IMR-90 (cell line): Measurements from ENCODE around the gene LNX1. TPM values are rescaled to one million over a fixed set of nuclear protein-coding genes. Genes with fewer than 3 reads are reported as not detected.

Source experiments
- ATAC-seq: fragments of 200-7000 bp; cut with Tn5 transposase; 2 replicates; pipeline ENCODE4 v1.9.1; 2020; ENCODE audit warnings: low read depth, mild to moderate bottlenecking, moderate library complexity
- BruUV-seq: library from RNA; stranded (reverse); fragments of 400-500 nt; replicated peaks from 2 replicates; lab custom pipeline; 2021; lab: Mats Ljungman, UMichigan
- CTCF ChIA-PET: fragments of 300-600 bp; formaldehyde crosslinking; extraction: SDS; loops from one replicate; lab custom pipeline; 2021; ENCODE audit warnings: antibody characterized with exemption; lab: Yijun Ruan, JAX
- POLR2A ChIA-PET: fragments of 300-600 bp; sonication (Branson Sonifier 250); formaldehyde crosslinking; loops from one replicate; lab custom pipeline; 2022; ENCODE audit warnings: antibody characterized with exemption; ENCODE audit not compliant: unreplicated experiment; lab: Charles Lee
- DNase-seq: peaks from one replicate; pipeline ENCODE4 v3.0.0; 2013
- H2AFZ ChIP-seq: replicated peaks from 2 replicates; pipeline ENCODE3; 2013; ENCODE audit warnings: low read length, mild to moderate bottlenecking; ENCODE audit not compliant: poor library complexity
- H2AK5ac ChIP-seq: 2 replicates; pipeline ENCODE4 v1.6.1; 2013; ENCODE audit warnings: low read depth, low read length, inconsistent platforms
- H2AK9ac ChIP-seq: replicated peaks from 2 replicates; pipeline ENCODE3; 2013; ENCODE audit warnings: mild to moderate bottlenecking, low read depth, low read length, moderate library complexity; ENCODE audit not compliant: poor library complexity
- H2BK120ac ChIP-seq: 2 replicates; pipeline ENCODE4 v1.6.1; 2013; ENCODE audit warnings: low read depth, low read length, inconsistent platforms
- H2BK15ac ChIP-seq: 3 replicates; pipeline ENCODE4 v1.6.1; 2013; ENCODE audit warnings: low read depth, low read length, inconsistent platforms
- H2BK20ac ChIP-seq: 2 replicates; pipeline ENCODE4 v1.6.1; 2013; ENCODE audit warnings: low read depth, mild to moderate bottlenecking, inconsistent platforms, low read length, moderate library complexity
- H2BK5ac ChIP-seq: 2 replicates; pipeline ENCODE4 v1.6.1; 2013; ENCODE audit warnings: mild to moderate bottlenecking, low read depth, low read length, inconsistent platforms; ENCODE audit not compliant: poor library complexity, severe bottlenecking
- H3K14ac ChIP-seq: replicated peaks from 2 replicates; pipeline ENCODE4 v1.6.1; 2013; ENCODE audit warnings: low read depth, low read length, inconsistent platforms
- H3K18ac ChIP-seq: 2 replicates; pipeline ENCODE4 v1.6.1; 2013; ENCODE audit warnings: low read depth, low read length, control low read depth
- H3K23ac ChIP-seq: 2 replicates; pipeline ENCODE4 v1.6.1; 2013; ENCODE audit warnings: low read depth, low read length, inconsistent platforms
- H3K27ac ChIP-seq: 2 replicates; pipeline ENCODE4 v1.5.1; 2013; ENCODE audit warnings: mild to moderate bottlenecking, control low read depth, low read length; ENCODE audit not compliant: insufficient read depth
- H3K27me3 ChIP-seq: 2 replicates; pipeline ENCODE4 v1.6.1; 2013; ENCODE audit warnings: low read length; ENCODE audit not compliant: control insufficient read depth, insufficient read depth
- H3K36me3 ChIP-seq: 2 replicates; pipeline ENCODE4 v1.6.1; 2013; ENCODE audit warnings: low read length, mixed read lengths; ENCODE audit not compliant: control insufficient read depth, insufficient read depth
- H3K4ac ChIP-seq: 2 replicates; pipeline ENCODE4 v1.6.1; 2013; ENCODE audit warnings: low read depth, low read length, inconsistent platforms
- H3K4me1 ChIP-seq: 2 replicates; pipeline ENCODE4 v1.6.1; 2013; ENCODE audit warnings: low read length, mixed read lengths; ENCODE audit not compliant: control insufficient read depth, insufficient read depth
- H3K4me2 ChIP-seq: 2 replicates; pipeline ENCODE4 v1.6.1; 2013; ENCODE audit warnings: low read depth, mild to moderate bottlenecking, control low read depth, low read length, moderate library complexity
- H3K4me3 ChIP-seq: 2 replicates; pipeline ENCODE4 v1.5.1; 2013; ENCODE audit warnings: low read depth, mild to moderate bottlenecking, control low read depth, low read length, moderate library complexity; ENCODE audit not compliant: insufficient read depth
- H3K56ac ChIP-seq: 2 replicates; pipeline ENCODE4 v1.6.1; 2013; ENCODE audit warnings: low read length, inconsistent platforms; ENCODE audit not compliant: insufficient read depth; ENCODE audit errors: extremely low read depth
- H3K79me1 ChIP-seq, 2 experiments: 2 replicates each; pipeline ENCODE4 v1.6.1; 2013; ENCODE audit warnings: low read length in 2 of 2, inconsistent platforms in 1 of 2, low read depth in 1 of 2
- H3K9ac ChIP-seq: 2 replicates; pipeline ENCODE4 v1.6.1; 2013; ENCODE audit warnings: low read depth, low read length, control low read depth
- H3K9me1 ChIP-seq: 2 replicates; pipeline ENCODE4 v1.6.1; 2013; ENCODE audit warnings: low read length, inconsistent platforms; ENCODE audit not compliant: insufficient read depth
- H3K9me3 ChIP-seq: 2 replicates; pipeline ENCODE4 v1.6.1; 2013; ENCODE audit warnings: low read length; ENCODE audit not compliant: control insufficient read depth, insufficient read depth
- H4K20me1 ChIP-seq: 2 replicates; pipeline ENCODE4 v1.6.1; 2013; ENCODE audit warnings: low read length, inconsistent platforms; ENCODE audit not compliant: insufficient read depth
- H4K5ac ChIP-seq: 2 replicates; pipeline ENCODE4 v1.6.1; 2013; ENCODE audit warnings: mild to moderate bottlenecking, low read depth, low read length, control low read depth
- H4K8ac ChIP-seq, 2 experiments: 2 replicates each; pipeline ENCODE4 v1.6.1; 2013; ENCODE audit warnings: low read depth in 2 of 2, low read length in 2 of 2, control low read depth in 1 of 2, inconsistent platforms in 1 of 2
- H4K91ac ChIP-seq: 2 replicates; pipeline ENCODE4 v1.6.1; 2013; ENCODE audit warnings: low read depth, low read length, inconsistent platforms; ENCODE audit not compliant: insufficient read depth
- BHLHE40 ChIP-seq: fragments of 150-350 bp; IDR thresholded peaks from 2 replicates; pipeline ENCODE4 v1.6.1; 2016; ENCODE audit warnings: mild to moderate bottlenecking, low read depth, low read length
- CEBPB ChIP-seq: IDR thresholded peaks from 2 replicates; pipeline ENCODE4 v1.6.1; 2012; ENCODE audit warnings: low read depth, low read length, improper control_type of control experiment
- ELK1 ChIP-seq: fragments of 150-350 bp; IDR thresholded peaks from 2 replicates; pipeline ENCODE4 v1.6.1; 2016; ENCODE audit warnings: low read depth, mild to moderate bottlenecking, low read length, moderate library complexity, borderline replicate concordance
- FOS ChIP-seq: fragments of 150-350 bp; IDR thresholded peaks from 2 replicates; pipeline ENCODE4 v1.6.1; 2016; ENCODE audit warnings: low read depth, low read length
- MAFK ChIP-seq: IDR thresholded peaks from 2 replicates; pipeline ENCODE4 v1.6.1; 2012; ENCODE audit warnings: low read depth, low read length, improper control_type of control experiment
- MAZ ChIP-seq: IDR thresholded peaks from 2 replicates; pipeline ENCODE4 v1.6.1; 2012; ENCODE audit warnings: low read depth, mild to moderate bottlenecking, low read length, improper control_type of control experiment, moderate library complexity, borderline replicate concordance
- RAD21 ChIP-seq: IDR thresholded peaks from 2 replicates; pipeline ENCODE4 v1.6.1; 2012; ENCODE audit warnings: low read length, improper control_type of control experiment
- RFX5 ChIP-seq: IDR thresholded peaks from 2 replicates; pipeline ENCODE4 v1.8.0; 2012; ENCODE audit warnings: low read depth, mild to moderate bottlenecking, low read length, moderate library complexity
- SMC3 ChIP-seq: fragments of 150-350 bp; IDR thresholded peaks from 2 replicates; pipeline ENCODE4 v1.6.1; 2016; ENCODE audit warnings: low read depth, mild to moderate bottlenecking, antibody characterized with exemption, low read length, moderate library complexity
- dilution Hi-C: fragments of 300-500 bp; cut with HindIII; formaldehyde crosslinking; loops from one replicate; pipeline ENCODE4 v1.14.3; 2018; ENCODE audit warnings: low sequenced_read_pairs; ENCODE audit not compliant: unreplicated experiment
- in situ Hi-C: fragments of 300-500 bp; cut with MboI; formaldehyde crosslinking; loops from 3 replicates; pipeline ENCODE4 v1.14.3; 2019; ENCODE audit warnings: low sequenced_read_pairs, inconsistent platforms, mixed read lengths
- intact Hi-C: fragments of 100-400 bp; cut with micrococcal nuclease; formaldehyde crosslinking; loops from 2 replicates; pipeline ENCODE4 v1.10.0; 2022
- polyA plus RNA-seq, 3 experiments: library from polyadenylated mRNA; depleted of rRNA; stranded (reverse); fragments of >200 nt; gene quantifications; 2 replicates each; pipeline ENCODE4 v1.2.3, GENCODE V29; 2012; ENCODE audit warnings: low replicate concordance in 1 of 3
- total RNA-seq: library from RNA; depleted of rRNA; stranded (reverse); fragments of >200 nt; gene quantifications from 2 replicates; pipeline ENCODE4 v1.2.3, GENCODE V29; 2012

Gene LNX1
- total and polyA plus RNA-seq, 2 of the 4 experiments (the other 2 are of a cell fraction) = 0.15 to 0.36 TPM

- intact Hi-C loops = no loop called here
- no peak overlapping the region for H2AFZ ChIP-seq
- POLR2A ChIA-PET = no interaction called here
- H3K14ac ChIP-seq = no peak overlapping the region; the same call in 1 of the 2 replicates
- CTCF ChIA-PET = no interaction called here
- H3K36me3 ChIP-seq = no peaks in the 10 kb centered on the region
- ATAC-seq = peak; percentile 77
- H3K27me3 ChIP-seq = no peaks in the 10 kb centered on the region
- no peak overlapping the region for H2AK9ac ChIP-seq
- H3K18ac ChIP-seq = peak overlapping the region; percentile 46; the same call in 1 of the 2 replicates
- no peaks in the 10 kb centered on the region for H3K9me3 ChIP-seq
- no peak overlapping the region for H3K4ac ChIP-seq
- H4K91ac ChIP-seq = no peak overlapping the region
- no peaks in the 10 kb centered on the region for H3K79me1 ChIP-seq
- no peak overlapping the region for H2BK15ac ChIP-seq
- dilution Hi-C loops = no loop called here
- no peak overlapping the region for H2BK5ac ChIP-seq
- no peak overlapping the region for H3K4me3 ChIP-seq
- no peak overlapping the region for H3K4me2 ChIP-seq
- H3K27ac ChIP-seq = no peak overlapping the region
- H3K23ac ChIP-seq = no peak overlapping the region
- H2BK120ac ChIP-seq = no peak overlapping the region
- in situ Hi-C loops = no loop called here
- no peak for TF ChIP-seq SMC3
- TF ChIP-seq RAD21 = no peak
- no peak for TF ChIP-seq BHLHE40
- no peak for TF ChIP-seq ELK1
- no peak for TF ChIP-seq FOS
- no peak for TF ChIP-seq CEBPB
- no peak for TF ChIP-seq MAZ
- no peak for TF ChIP-seq RFX5
- no peak for TF ChIP-seq MAFK
- no TSS peak for BruUV-seq
- H4K8ac ChIP-seq = no peak overlapping the region
- peak; percentile 32 for DNase-seq
- H3K9me1 ChIP-seq = no peaks in the 10 kb centered on the region; the same call in 1 of the 2 replicates
- H2AK5ac ChIP-seq = no peak overlapping the region
- peaks cover 5% of the 10 kb centered on the region for H3K4me1 ChIP-seq
- H3K56ac ChIP-seq = no peak overlapping the region
- no peak overlapping the region for H4K5ac ChIP-seq
- H3K9ac ChIP-seq = no peak overlapping the region
- no peaks in the 10 kb centered on the region for H4K20me1 ChIP-seq
- no peak overlapping the region for H2BK20ac ChIP-seq
Measured at GRCh38 chr4:53522334-53522733, 69.0 kb downstream of the LNX1 start.
